Right lobe of liver (tissue), 6 donors: ENCODE data around the gene PKDREJ. TPM values are rescaled to one million over a fixed set of nuclear protein-coding genes. Genes with fewer than 3 reads are reported as not detected.

Experiments used
- ATAC-seq, 4 donors: fragments of 200-7000 bp; cut with Tn5 transposase; one replicate each; pipeline ENCODE4 v1.9.1; 2020; ENCODE audit warnings: mild to moderate bottlenecking in 4 of 4, moderate library complexity in 4 of 4
- DNase-seq, 3 donors: peaks; one replicate each; pipeline ENCODE4 v3.0.0-alpha.2; 2020
- H3K27ac ChIP-seq, 3 donors: fragments of 200-600 bp; one replicate each; pipeline ENCODE4 v1.8.0; 2022
- H3K27me3 ChIP-seq, 2 donors: fragments of 200-600 bp; one replicate each; pipeline ENCODE4 v1.8.0; 2022
- H3K36me3 ChIP-seq, 4 donors: fragments of 200-600 bp; sonication (generic) in 1 of 4; one replicate each; pipeline versions ENCODE4 v1.5.1 to v1.8.0; 2017 to 2022; ENCODE audit warnings: control low read depth in 1 of 4
- H3K4me1 ChIP-seq, 4 donors: fragments of 200-600 bp; sonication (generic) in 1 of 4; one replicate each; pipeline versions ENCODE4 v1.5.1 to v1.8.0; 2017 to 2022; ENCODE audit warnings: control low read depth in 1 of 4
- H3K4me3 ChIP-seq, 3 donors: fragments of 200-600 bp; one replicate each; pipeline ENCODE4 v1.8.0; 2022
- H3K9me3 ChIP-seq, 4 donors: fragments of 200-600 bp; sonication (generic) in 1 of 4; one replicate each; pipeline versions ENCODE4 v1.5.1 to v1.8.0; 2017 to 2022; ENCODE audit warnings: control low read depth in 1 of 4
- POLR2A ChIP-seq: fragments of 450-650 bp; IDR thresholded peaks from one replicate; pipeline ENCODE4 v1.6.1; 2017; ENCODE audit warnings: antibody characterized with exemption, mild to moderate bottlenecking
- WGBS: methylation state at CpG from one replicate; pipeline ENCODE4 v1.1.6; 2018; ENCODE audit warnings: low coverage, low lambda C conversion rate; ENCODE audit not compliant: insufficient coverage; ENCODE audit errors: missing lambda C conversion rate; 5-methylcytosine and 5-hydroxymethylcytosine counted together
- intact Hi-C, 2 donors: fragments of 100-400 bp; cut with DNase I; formaldehyde crosslinking; loops; one replicate each; pipeline versions ENCODE4 v1.11.2 to v1.14.1; 2022
- total RNA-seq, 6 experiments: library from RNA; depleted of rRNA in 2 of 6; stranded (reverse); fragments of >200 nt in 2 of 6; fragmentation: NEBNext Ultra II Directional in 3 of 6; extraction: Animal tissue kit (Norgen Biotek cat#: 25700) in 3 of 6; gene quantifications; one replicate each; pipeline versions ENCODE4 v1.1.0 to v1.2.4, GENCODE V29; 2016 to 2023
- TF ChIP-seq, protein P1 (sequence below), 4 donors: fragments of 200-600 bp in 3 of 4; fragments of 450-650 bp in 1 of 4; IDR thresholded peaks; one replicate each; pipeline versions ENCODE4 v1.5.1 to v1.8.0; 2016 to 2022; ENCODE audit warnings: antibody characterized with exemption in 4 of 4, mild to moderate bottlenecking in 2 of 4
- donor health status: DM: no; HTN: yes; CAD: no.
- donor health status: DM: no; HTN: no; CAD: no.
- donor health status: DM: no; HTN: no; CAD: no.
- donor health status: DM: no; HTN: yes; CAD: no.
- donor health status: DM: no; HTN: yes; CAD: no.

PKDREJ gene
- total RNA-seq, 6 experiments from 2014 or later: 0.05 to 0.07 TPM; not detected in 4

DNA sequence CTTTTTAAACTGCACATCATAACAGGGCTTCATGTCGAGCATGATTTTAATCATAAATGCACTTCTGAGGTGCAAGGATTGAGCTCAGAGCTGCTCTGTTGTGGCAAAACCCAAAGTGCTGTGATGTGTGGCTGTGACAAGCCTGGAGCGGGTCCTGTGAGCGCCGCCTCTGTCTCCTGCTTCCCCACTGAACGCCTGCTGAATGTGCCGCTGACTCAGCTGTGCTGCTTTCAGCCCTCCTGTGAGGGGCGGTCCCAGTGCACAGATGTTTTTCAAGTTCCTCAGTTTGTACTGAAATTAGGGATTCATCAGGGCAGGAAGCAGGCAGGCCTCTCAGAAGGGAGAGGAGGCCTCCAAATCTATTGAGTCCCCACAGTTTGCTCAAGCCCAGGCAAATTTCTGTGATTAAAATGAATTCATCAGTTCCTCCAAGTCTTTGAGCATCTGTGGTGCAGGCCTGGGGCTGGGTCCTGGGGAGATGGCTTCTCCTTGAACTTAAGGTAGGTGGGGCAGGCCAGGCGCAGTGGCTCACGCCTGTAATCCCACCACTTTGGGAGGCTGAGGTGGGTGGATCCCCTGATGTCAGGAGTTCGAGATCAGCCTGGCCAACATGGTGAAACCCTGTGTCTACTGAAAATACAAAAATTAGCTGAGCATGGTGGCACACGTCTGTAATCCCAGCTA is 30.6 kb upstream of the PKDREJ start:
- peak; percentile 20 for TF ChIP-seq POLR2A
- TF ChIP-seq, protein P1, sequence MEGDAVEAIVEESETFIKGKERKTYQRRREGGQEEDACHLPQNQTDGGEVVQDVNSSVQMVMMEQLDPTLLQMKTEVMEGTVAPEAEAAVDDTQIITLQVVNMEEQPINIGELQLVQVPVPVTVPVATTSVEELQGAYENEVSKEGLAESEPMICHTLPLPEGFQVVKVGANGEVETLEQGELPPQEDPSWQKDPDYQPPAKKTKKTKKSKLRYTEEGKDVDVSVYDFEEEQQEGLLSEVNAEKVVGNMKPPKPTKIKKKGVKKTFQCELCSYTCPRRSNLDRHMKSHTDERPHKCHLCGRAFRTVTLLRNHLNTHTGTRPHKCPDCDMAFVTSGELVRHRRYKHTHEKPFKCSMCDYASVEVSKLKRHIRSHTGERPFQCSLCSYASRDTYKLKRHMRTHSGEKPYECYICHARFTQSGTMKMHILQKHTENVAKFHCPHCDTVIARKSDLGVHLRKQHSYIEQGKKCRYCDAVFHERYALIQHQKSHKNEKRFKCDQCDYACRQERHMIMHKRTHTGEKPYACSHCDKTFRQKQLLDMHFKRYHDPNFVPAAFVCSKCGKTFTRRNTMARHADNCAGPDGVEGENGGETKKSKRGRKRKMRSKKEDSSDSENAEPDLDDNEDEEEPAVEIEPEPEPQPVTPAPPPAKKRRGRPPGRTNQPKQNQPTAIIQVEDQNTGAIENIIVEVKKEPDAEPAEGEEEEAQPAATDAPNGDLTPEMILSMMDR (IDR thresholded peaks at IDR 0.05): no peak

DNA sequence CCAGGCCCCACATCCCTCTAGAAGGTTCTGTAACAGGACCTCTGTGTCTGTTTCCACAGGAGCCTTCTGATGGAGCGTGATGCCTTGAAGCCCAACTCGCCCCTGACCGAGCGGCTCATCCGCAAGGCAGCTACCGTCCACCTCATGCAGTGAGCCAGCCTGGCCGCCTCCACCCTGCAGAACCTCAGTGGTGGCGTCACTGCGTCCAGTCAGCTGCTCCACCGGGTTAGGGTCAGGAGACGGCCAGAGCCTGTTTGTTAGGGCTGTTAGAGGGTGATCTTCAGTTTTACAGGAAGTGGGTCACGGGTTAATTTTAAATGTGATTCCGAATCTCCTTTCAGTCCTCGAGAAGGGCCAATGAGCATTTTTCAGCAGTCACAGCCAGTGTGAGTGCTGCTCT is 29.6 kb upstream of the PKDREJ start:
- H3K9me3 ChIP-seq: no peaks in the 10 kb centered on the region
- intact Hi-C loops: no loop called here
- H3K4me1 ChIP-seq: peaks cover 0 to 10% (median 4%) of the 10 kb centered on the region in 4 donors
- H3K27me3 ChIP-seq: no peaks in the 10 kb centered on the region
- peaks cover 0 to 62% (median 34%) of the 10 kb centered on the region in 4 donors for H3K36me3 ChIP-seq
- peak in 2 of 4 donors; percentile 1 to 2 for ATAC-seq
- H3K4me3 ChIP-seq: no peak overlapping the region
- peak in 1 of 3 donors; percentile 60 for DNase-seq
- TF ChIP-seq, protein P1 (IDR thresholded peaks at IDR 0.05): no peak
- no peak for TF ChIP-seq POLR2A
- WGBS: 46% methylated on average over 3 of the region's 14 CpGs
- peak overlapping the region in 2 of 3 donors; percentile 28 to 37 for H3K27ac ChIP-seq

More for the DNA sequence above, 30.6 kb upstream of the PKDREJ start:
- intact Hi-C loops: no loop called here
- Histone ChIP-seq H3K4me3 (no peak overlapping the region), H3K9me3 (no peaks in the 10 kb centered on the region), H3K36me3 (peaks cover 0 to 52% (median 29%) of the 10 kb centered on the region in 4 donors), H3K27ac (peak overlapping the region in 1 of 3 donors; percentile 28), H3K4me1 (peaks cover 0 to 10% (median 4%) of the 10 kb centered on the region in 4 donors), H3K27me3 (no peaks in the 10 kb centered on the region)
- DNase-seq (no peak), ATAC-seq (peak in 1 of 4 donors; percentile 14)
- WGBS: 61% methylated on average over 4 of the region's 11 CpGs

DNA sequence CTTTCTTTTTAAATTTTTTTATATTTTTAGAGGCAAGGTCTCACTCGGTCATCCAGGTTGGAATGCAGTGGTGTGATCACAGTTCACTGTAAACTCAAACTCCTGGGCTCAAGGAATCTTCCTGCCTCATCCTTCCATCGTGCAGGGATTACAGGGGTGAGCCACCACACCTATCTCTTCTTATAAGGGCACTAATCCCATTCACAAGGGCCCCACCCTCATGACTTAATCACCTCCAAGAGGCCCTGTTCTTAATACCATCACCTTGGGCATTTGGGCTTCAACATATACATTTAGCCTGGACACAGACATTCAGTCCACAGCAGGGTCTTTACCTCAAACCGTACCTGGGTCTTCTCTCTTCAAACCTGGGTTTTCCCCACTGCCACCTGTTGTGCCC is 29.0 kb upstream of the PKDREJ start:
- Histone ChIP-seq H3K4me3 (no peak overlapping the region), H3K9me3 (no peaks in the 10 kb centered on the region), H3K4me1 (peaks cover 0 to 5% (median 2%) of the 10 kb centered on the region in 4 donors), H3K27me3 (no peaks in the 10 kb centered on the region), H3K27ac (peak overlapping the region in 1 of 3 donors; percentile 29), H3K36me3 (peaks cover 0 to 67% (median 37%) of the 10 kb centered on the region in 4 donors)
- WGBS: 76% methylated on average over 3 of the region's 3 CpGs
- no peak for ATAC-seq
- intact Hi-C loops: no loop called here
- TF ChIP-seq, protein P1 (IDR thresholded peaks at IDR 0.05): no peak
- TF ChIP-seq POLR2A: no peak
- no peak for DNase-seq

DNA sequence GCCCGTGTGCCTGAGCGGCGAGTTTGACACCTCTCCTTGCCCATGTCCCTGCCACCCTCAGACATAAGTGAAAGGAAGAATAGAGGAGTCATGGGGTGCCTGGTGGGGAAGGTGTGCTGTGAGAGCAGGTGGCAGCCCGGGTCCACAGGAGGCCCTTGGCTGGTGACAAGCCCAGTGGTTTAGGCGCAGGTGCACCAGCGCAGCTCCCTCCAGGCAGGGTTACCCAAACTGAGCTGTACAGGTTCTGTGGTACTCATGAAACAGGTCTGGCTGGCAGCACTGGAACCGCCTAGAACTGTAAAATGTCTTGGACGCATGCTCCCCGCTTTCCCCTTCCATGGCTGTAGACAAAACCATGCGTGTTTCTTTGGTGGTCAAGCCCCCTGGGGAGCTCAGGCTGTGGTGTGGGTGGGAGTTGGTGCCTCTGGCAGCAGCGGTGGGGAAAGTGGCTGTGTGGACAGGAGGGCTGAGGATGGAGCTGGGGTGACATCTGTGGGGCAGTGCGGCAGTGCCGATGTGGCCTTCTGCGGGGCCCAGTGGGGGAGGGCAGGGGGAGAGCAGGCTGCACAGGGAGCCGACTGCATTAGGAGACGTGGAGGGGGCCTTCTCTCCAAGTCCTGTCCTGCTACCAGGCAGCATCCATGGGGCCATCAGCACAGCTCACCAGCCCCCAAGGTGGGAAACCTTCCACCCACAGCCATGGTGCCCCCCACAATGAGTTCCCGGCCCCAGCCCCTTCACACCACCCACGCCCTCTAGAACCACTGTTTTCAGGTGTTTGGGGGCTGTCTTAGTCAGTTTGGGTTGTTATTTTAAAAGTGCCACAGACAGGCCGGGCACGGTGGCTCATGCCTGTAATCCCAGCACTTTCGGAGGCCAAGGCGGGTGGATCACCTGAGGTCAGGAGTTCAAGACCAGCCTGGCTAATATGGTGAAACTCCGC is 28.0 kb upstream of the PKDREJ start:
- H3K9me3 ChIP-seq: no peaks in the 10 kb centered on the region
- ATAC-seq (no peak), DNase-seq (no peak)
- H3K4me1 ChIP-seq: no peaks in the 10 kb centered on the region
- H3K27me3 ChIP-seq: no peaks in the 10 kb centered on the region
- H3K4me3 ChIP-seq: no peak overlapping the region
- no peak overlapping the region for H3K27ac ChIP-seq
- H3K36me3 ChIP-seq: peaks cover 0 to 78% (median 44%) of the 10 kb centered on the region in 4 donors
- intact Hi-C loops: no loop called here
- TF ChIP-seq, protein P1 (IDR thresholded peaks at IDR 0.05): no peak
- 87% methylated on average over 6 of the region's 23 CpGs for WGBS
